ENCODE results near the gene PPP1R7.

The PPP1R7 gene

GRCh38 chr2:241229563-241230401 lies 79.5 kb downstream of the PPP1R7 start:
- no peak for DNase-seq (ENCODE audit: low spot score)

GRCh38 chr2:241230435-241230834 lies 80.2 kb downstream of the PPP1R7 start:
- no peak for DNase-seq (ENCODE audit: low spot score)

- DNase-seq (ENCODE audit: low spot score): no peak
Observed at GRCh38 chr2:241232736-241233575, 82.7 kb downstream of the PPP1R7 start.
